ENCODE data around the gene SLC27A4.

Gene SLC27A4

GRCh38 chr9:128392302-128393144 is 52.2 kb downstream of the SLC27A4 start:
- DNase-seq = no peak

- no peak for DNase-seq
Measured at GRCh38 chr9:128393145-128393775, 52.9 kb downstream of the SLC27A4 start.

- DNase-seq = no peak
Measured at GRCh38 chr9:128393970-128394369, 53.6 kb downstream of the SLC27A4 start.

GRCh38 chr9:128394379-128395168 is 54.2 kb downstream of the SLC27A4 start:
- no peak for DNase-seq

- DNase-seq = no peak
Measured at GRCh38 chr9:128396970-128397613, 56.8 kb downstream of the SLC27A4 start.

GRCh38 chr9:128397831-128398230 is 57.5 kb downstream of the SLC27A4 start:
- no peak for DNase-seq

GRCh38 chr9:128399861-128400260 is 59.5 kb downstream of the SLC27A4 start:
- DNase-seq = no peak

- DNase-seq = no peak
Measured at GRCh38 chr9:128404560-128404959, 64.2 kb downstream of the SLC27A4 start.

GRCh38 chr9:128405077-128405779 is 64.9 kb downstream of the SLC27A4 start:
- no peak for DNase-seq

GRCh38 chr9:128405780-128406171 is 65.4 kb downstream of the SLC27A4 start:
- no peak for DNase-seq

- no peak for DNase-seq
Measured at GRCh38 chr9:128406848-128407391, 66.6 kb downstream of the SLC27A4 start.

GRCh38 chr9:128408963-128409431 is 68.7 kb downstream of the SLC27A4 start:
- DNase-seq = no peak

- no peak for DNase-seq
Measured at GRCh38 chr9:128409450-128409849, 69.1 kb downstream of the SLC27A4 start.

GRCh38 chr9:128409978-128410377 is 69.7 kb downstream of the SLC27A4 start:
- DNase-seq = no peak
